Measurements from ENCODE around the gene SRRT.
"Not testable (repeated sequence)": the region's sequence is repeated elsewhere in the genome, so short reads cannot be mapped to it uniquely, and the experiment has no call there.

DNA sequence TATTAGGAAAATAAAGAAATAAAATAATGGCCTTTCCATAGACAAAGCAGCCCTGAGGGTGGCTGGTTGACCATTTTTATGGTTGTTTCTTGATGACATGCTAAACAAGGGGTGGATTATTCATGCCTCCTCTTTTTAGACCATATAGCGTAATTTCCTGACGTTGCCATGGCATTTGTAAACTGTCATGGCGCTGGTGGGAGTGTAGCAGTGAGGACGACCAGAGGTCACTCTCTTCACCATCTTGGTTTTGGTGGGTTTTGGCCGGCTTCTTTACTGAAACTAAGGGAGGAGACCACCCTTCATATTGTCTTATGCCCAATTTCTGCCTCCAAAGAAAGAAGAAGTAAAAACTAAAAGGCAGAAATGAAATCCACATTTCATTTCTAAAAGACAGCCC, 44.4 kb downstream of the SRRT start:
- TF ChIP-seq, protein P1, sequence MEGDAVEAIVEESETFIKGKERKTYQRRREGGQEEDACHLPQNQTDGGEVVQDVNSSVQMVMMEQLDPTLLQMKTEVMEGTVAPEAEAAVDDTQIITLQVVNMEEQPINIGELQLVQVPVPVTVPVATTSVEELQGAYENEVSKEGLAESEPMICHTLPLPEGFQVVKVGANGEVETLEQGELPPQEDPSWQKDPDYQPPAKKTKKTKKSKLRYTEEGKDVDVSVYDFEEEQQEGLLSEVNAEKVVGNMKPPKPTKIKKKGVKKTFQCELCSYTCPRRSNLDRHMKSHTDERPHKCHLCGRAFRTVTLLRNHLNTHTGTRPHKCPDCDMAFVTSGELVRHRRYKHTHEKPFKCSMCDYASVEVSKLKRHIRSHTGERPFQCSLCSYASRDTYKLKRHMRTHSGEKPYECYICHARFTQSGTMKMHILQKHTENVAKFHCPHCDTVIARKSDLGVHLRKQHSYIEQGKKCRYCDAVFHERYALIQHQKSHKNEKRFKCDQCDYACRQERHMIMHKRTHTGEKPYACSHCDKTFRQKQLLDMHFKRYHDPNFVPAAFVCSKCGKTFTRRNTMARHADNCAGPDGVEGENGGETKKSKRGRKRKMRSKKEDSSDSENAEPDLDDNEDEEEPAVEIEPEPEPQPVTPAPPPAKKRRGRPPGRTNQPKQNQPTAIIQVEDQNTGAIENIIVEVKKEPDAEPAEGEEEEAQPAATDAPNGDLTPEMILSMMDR (IDR thresholded peaks at IDR 0.05; ENCODE audit: low read depth, low read length, missing input control), result not testable (repeated sequence)
- not testable (repeated sequence) for TF ChIP-seq NR2F2 (IDR thresholded peaks at IDR 0.05); ZBTB33 (IDR thresholded peaks at IDR 0.05); HNF4G (IDR thresholded peaks at IDR 0.05); SP1 (IDR thresholded peaks at IDR 0.05); GABPA (IDR thresholded peaks at IDR 0.05 in 1 of 2, conservative IDR thresholded peaks at IDR 0.05 in 1 of 2); JUND (IDR thresholded peaks at IDR 0.05)
- TF ChIP-seq, protein P2, sequence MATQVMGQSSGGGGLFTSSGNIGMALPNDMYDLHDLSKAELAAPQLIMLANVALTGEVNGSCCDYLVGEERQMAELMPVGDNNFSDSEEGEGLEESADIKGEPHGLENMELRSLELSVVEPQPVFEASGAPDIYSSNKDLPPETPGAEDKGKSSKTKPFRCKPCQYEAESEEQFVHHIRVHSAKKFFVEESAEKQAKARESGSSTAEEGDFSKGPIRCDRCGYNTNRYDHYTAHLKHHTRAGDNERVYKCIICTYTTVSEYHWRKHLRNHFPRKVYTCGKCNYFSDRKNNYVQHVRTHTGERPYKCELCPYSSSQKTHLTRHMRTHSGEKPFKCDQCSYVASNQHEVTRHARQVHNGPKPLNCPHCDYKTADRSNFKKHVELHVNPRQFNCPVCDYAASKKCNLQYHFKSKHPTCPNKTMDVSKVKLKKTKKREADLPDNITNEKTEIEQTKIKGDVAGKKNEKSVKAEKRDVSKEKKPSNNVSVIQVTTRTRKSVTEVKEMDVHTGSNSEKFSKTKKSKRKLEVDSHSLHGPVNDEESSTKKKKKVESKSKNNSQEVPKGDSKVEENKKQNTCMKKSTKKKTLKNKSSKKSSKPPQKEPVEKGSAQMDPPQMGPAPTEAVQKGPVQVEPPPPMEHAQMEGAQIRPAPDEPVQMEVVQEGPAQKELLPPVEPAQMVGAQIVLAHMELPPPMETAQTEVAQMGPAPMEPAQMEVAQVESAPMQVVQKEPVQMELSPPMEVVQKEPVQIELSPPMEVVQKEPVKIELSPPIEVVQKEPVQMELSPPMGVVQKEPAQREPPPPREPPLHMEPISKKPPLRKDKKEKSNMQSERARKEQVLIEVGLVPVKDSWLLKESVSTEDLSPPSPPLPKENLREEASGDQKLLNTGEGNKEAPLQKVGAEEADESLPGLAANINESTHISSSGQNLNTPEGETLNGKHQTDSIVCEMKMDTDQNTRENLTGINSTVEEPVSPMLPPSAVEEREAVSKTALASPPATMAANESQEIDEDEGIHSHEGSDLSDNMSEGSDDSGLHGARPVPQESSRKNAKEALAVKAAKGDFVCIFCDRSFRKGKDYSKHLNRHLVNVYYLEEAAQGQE (IDR thresholded peaks at IDR 0.05), result not testable (repeated sequence)

Data from liver (tissue), 3 donors.